Measurements from ENCODE around the gene EXOC8.

The EXOC8 gene

DNA sequence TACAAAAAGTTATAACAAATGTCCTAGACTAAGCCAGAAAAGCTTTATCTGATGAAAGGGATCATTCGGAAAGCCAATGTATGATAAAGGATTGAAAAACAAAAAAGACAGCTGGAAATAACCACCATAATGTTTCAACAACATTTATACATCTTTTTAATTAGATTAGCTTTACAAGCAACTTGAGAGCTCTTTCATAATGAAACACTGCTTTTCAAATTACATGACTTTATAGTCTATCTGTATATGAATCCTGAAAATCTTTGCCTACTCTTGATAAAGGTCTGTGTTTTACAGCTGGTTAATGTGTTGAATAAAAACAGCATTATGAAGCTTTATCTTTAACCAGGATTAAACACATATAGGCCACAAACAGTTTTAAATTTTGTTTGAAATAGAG lies 26.0 kb upstream of the EXOC8 start:
- Histone ChIP-seq H3K27ac (ENCODE audit: low read depth, low read length, poor library complexity, severe bottlenecking) (no peak overlapping the region), H3K4me3 (ENCODE audit: low read depth, low read length, poor library complexity, severe bottlenecking) (no peak overlapping the region), H3K4me2 (ENCODE audit: low read length) (no peak overlapping the region), H4K20me1 (ENCODE audit: insufficient read depth, low read length) (no peaks in the 10 kb centered on the region), H3K36me3 (ENCODE audit: insufficient read depth, low read length) (peaks cover 17% of the 10 kb centered on the region; the same call in 1 of the 2 replicates), H3K9me3 (ENCODE audit: low read length) (no peaks in the 10 kb centered on the region), H3K4me1 (ENCODE audit: insufficient read depth, low read length, severe bottlenecking) (no peaks in the 10 kb centered on the region), H3K9me2 (ENCODE audit: low read depth, low read length) (no peaks in the 10 kb centered on the region), H3K9ac (ENCODE audit: low read length) (no peak overlapping the region), H3F3A (ENCODE audit: insufficient read depth, low read length) (no peaks in the 10 kb centered on the region), H2AFZ (ENCODE audit: low read length) (no peak overlapping the region), H3K27me3 (ENCODE audit: insufficient read depth, low read length) (no peaks in the 10 kb centered on the region), H3K79me2 (ENCODE audit: insufficient read depth, low read length) (no peaks in the 10 kb centered on the region)
- TF ChIP-seq, protein P1, sequence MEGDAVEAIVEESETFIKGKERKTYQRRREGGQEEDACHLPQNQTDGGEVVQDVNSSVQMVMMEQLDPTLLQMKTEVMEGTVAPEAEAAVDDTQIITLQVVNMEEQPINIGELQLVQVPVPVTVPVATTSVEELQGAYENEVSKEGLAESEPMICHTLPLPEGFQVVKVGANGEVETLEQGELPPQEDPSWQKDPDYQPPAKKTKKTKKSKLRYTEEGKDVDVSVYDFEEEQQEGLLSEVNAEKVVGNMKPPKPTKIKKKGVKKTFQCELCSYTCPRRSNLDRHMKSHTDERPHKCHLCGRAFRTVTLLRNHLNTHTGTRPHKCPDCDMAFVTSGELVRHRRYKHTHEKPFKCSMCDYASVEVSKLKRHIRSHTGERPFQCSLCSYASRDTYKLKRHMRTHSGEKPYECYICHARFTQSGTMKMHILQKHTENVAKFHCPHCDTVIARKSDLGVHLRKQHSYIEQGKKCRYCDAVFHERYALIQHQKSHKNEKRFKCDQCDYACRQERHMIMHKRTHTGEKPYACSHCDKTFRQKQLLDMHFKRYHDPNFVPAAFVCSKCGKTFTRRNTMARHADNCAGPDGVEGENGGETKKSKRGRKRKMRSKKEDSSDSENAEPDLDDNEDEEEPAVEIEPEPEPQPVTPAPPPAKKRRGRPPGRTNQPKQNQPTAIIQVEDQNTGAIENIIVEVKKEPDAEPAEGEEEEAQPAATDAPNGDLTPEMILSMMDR (IDR thresholded peaks at IDR 0.05; ENCODE audit: low read length): no peak
- TF ChIP-seq EZH2 (IDR thresholded peaks at IDR 0.05; ENCODE audit: borderline replicate concordance, low read length): no peak

DNA sequence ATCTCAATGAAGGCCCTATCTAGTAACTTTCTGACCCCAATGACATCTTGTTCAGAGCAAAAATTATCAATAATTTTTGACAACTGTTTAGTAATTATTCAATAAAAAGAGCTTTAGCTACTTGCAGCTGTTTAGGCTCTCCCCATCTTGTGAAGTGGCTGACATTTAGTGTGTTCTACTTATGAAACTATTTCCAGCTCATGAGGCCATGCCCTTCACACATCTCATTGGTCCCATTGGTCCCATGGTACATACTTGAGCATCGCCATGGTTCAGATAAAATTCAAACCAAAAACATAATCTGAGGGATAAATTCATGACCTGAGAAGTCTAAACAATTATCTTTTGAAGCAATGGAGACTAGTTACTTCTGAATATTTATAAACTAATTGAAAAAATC lies 24.7 kb upstream of the EXOC8 start:
- Histone ChIP-seq H3K9ac (ENCODE audit: low read length) (no peak overlapping the region), H3K9me2 (ENCODE audit: low read depth, low read length) (no peaks in the 10 kb centered on the region)

DNA sequence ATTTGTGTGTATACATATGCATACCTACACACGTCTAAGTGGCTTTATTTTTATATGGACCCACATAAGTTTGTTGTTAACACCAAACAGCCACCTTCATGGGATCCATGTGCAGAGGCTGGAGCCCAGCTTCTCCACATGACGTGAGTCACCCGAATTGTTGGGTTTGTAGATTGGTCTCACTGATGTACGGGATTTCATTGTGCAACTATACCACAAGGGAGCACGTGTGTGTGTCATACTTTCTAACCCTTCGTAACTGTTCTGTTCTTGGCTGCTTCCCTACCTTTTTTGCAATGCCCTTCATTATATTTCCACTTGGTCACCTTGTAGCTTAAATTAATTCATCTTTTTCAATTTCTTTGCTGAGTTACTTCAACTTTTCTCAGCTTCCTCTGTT lies 21.5 kb upstream of the EXOC8 start:
- H2AFZ ChIP-seq (ENCODE audit: low read length): no peak overlapping the region
- H3K4me1 ChIP-seq (ENCODE audit: insufficient read depth, low read length, severe bottlenecking): peaks cover 6% of the 10 kb centered on the region
- H3K36me3 ChIP-seq (ENCODE audit: insufficient read depth, low read length): peaks cover 8% of the 10 kb centered on the region
- no peak overlapping the region for H3K27ac ChIP-seq (ENCODE audit: low read depth, low read length, poor library complexity, severe bottlenecking)
- no peak overlapping the region for H3K9ac ChIP-seq (ENCODE audit: low read length)
- no peaks in the 10 kb centered on the region for H3K9me2 ChIP-seq (ENCODE audit: low read depth, low read length)
- H3K4me3 ChIP-seq (ENCODE audit: low read depth, low read length, poor library complexity, severe bottlenecking): no peak overlapping the region
- no peak overlapping the region for H3K4me2 ChIP-seq (ENCODE audit: low read length)
- H3K79me2 ChIP-seq (ENCODE audit: insufficient read depth, low read length): no peaks in the 10 kb centered on the region
- TF ChIP-seq, protein P1 (IDR thresholded peaks at IDR 0.05; ENCODE audit: low read length): no peak
- no peak for TF ChIP-seq EZH2 (IDR thresholded peaks at IDR 0.05; ENCODE audit: borderline replicate concordance, low read length)
- H3K27me3 ChIP-seq (ENCODE audit: insufficient read depth, low read length): no peaks in the 10 kb centered on the region
- H3F3A ChIP-seq (ENCODE audit: insufficient read depth, low read length): no peaks in the 10 kb centered on the region
- H3K9me3 ChIP-seq (ENCODE audit: low read length): no peaks in the 10 kb centered on the region
- H4K20me1 ChIP-seq (ENCODE audit: insufficient read depth, low read length): no peaks in the 10 kb centered on the region

More for the DNA sequence above, 24.7 kb upstream of the EXOC8 start:
- Histone ChIP-seq H3K4me2 (ENCODE audit: low read length) (no peak overlapping the region), H3K4me1 (ENCODE audit: insufficient read depth, low read length, severe bottlenecking) (peaks cover 4% of the 10 kb centered on the region), H3K79me2 (ENCODE audit: insufficient read depth, low read length) (no peaks in the 10 kb centered on the region), H3K27ac (ENCODE audit: low read depth, low read length, poor library complexity, severe bottlenecking) (no peak overlapping the region), H3F3A (ENCODE audit: insufficient read depth, low read length) (no peaks in the 10 kb centered on the region), H3K27me3 (ENCODE audit: insufficient read depth, low read length) (no peaks in the 10 kb centered on the region), H3K36me3 (ENCODE audit: insufficient read depth, low read length) (peaks cover 17% of the 10 kb centered on the region; the same call in 1 of the 2 replicates), H4K20me1 (ENCODE audit: insufficient read depth, low read length) (no peaks in the 10 kb centered on the region), H2AFZ (ENCODE audit: low read length) (no peak overlapping the region), H3K9me3 (ENCODE audit: low read length) (no peaks in the 10 kb centered on the region), H3K4me3 (ENCODE audit: low read depth, low read length, poor library complexity, severe bottlenecking) (no peak overlapping the region)
- TF ChIP-seq, protein P1 (IDR thresholded peaks at IDR 0.05; ENCODE audit: low read length): no peak
- TF ChIP-seq EZH2 (IDR thresholded peaks at IDR 0.05; ENCODE audit: borderline replicate concordance, low read length): no peak
